PC-9 (cell line): Measurements from ENCODE around the gene ASGR2.

Source experiments
- CTCF ChIP-seq: fragments of 200-600 bp; sonication (generic); conservative IDR thresholded peaks from 2 replicates; pipeline ENCODE4 v1.6.1; 2017; ENCODE audit warnings: mixed run types, antibody characterized with exemption, mild to moderate bottlenecking, moderate library complexity
- EZH2 ChIP-seq: fragments of 200-600 bp; sonication (generic); IDR thresholded peaks from 2 replicates; pipeline ENCODE4 v1.8.0; 2017; ENCODE audit warnings: antibody characterized with exemption, low read depth

- TF ChIP-seq CTCF (no peak), EZH2 (no peak)
Observed at GRCh38 chr17:7114241-7114874, at the start of gene ASGR2.
